ENCODE data around the gene CAMTA1.

DNA sequence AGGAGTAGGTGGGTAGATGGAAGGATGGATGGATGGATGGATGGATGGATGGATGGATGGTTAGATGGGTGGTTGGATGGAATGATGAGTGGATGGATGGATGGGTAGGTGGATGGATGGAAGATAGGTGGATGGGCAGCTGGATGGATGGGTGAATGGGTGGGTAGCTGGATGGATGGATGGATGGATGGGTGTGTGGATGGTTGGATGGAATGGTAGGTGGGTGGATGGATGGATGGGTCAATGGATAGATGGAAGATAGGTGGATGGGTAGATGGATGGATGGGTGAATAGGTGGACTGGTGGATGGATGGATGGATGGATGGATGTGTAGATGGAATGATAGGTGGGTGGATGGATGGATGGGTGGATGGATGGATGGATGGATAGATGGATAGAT, 821.8 kb downstream of the CAMTA1 start:
- TF ChIP-seq, protein P1, sequence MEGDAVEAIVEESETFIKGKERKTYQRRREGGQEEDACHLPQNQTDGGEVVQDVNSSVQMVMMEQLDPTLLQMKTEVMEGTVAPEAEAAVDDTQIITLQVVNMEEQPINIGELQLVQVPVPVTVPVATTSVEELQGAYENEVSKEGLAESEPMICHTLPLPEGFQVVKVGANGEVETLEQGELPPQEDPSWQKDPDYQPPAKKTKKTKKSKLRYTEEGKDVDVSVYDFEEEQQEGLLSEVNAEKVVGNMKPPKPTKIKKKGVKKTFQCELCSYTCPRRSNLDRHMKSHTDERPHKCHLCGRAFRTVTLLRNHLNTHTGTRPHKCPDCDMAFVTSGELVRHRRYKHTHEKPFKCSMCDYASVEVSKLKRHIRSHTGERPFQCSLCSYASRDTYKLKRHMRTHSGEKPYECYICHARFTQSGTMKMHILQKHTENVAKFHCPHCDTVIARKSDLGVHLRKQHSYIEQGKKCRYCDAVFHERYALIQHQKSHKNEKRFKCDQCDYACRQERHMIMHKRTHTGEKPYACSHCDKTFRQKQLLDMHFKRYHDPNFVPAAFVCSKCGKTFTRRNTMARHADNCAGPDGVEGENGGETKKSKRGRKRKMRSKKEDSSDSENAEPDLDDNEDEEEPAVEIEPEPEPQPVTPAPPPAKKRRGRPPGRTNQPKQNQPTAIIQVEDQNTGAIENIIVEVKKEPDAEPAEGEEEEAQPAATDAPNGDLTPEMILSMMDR (IDR thresholded peaks at IDR 0.05; ENCODE audit: low read depth, low read length, missing input control), result no peak
- TF ChIP-seq TAF1 (conservative IDR thresholded peaks at IDR 0.05) (no peak), JUND (IDR thresholded peaks at IDR 0.05) (no peak), MAX (IDR thresholded peaks at IDR 0.05) (no peak), GABPA (IDR thresholded peaks at IDR 0.05 in 1 of 2, conservative IDR thresholded peaks at IDR 0.05 in 1 of 2) (no peak), SP1 (IDR thresholded peaks at IDR 0.05) (no peak)

Measured in liver (tissue), 3 donors.